Mesendoderm (in vitro differentiated cells): ENCODE data around the gene CDC7.

Experiments used
- DNase-seq: peaks from one replicate; pipeline ENCODE4 v3.0.0; 2013
- H2AK5ac ChIP-seq: 2 replicates; pipeline ENCODE4 v1.6.1; 2013; ENCODE audit warnings: low read length, inconsistent platforms
- H2BK120ac ChIP-seq: 2 replicates; pipeline ENCODE4 v1.6.1; 2013; ENCODE audit warnings: low read depth, mild to moderate bottlenecking, low read length, moderate library complexity, mixed read lengths
- H2BK15ac ChIP-seq: replicated peaks from 2 replicates; pipeline ENCODE4 v1.6.1; 2013; ENCODE audit warnings: low read depth, mild to moderate bottlenecking, moderate library complexity
- H2BK5ac ChIP-seq: 2 replicates; pipeline ENCODE4 v1.6.1; 2013; ENCODE audit warnings: low read length, inconsistent platforms
- H3K18ac ChIP-seq: 2 replicates; pipeline ENCODE4 v1.6.1; 2013; ENCODE audit warnings: mild to moderate bottlenecking, low read length, mixed read lengths
- H3K23ac ChIP-seq: one replicate; pipeline ENCODE4 v1.6.1; 2013; ENCODE audit warnings: low read length
- H3K27ac ChIP-seq: 2 replicates; pipeline ENCODE4 v1.5.1; 2013; ENCODE audit warnings: low read depth, mild to moderate bottlenecking, inconsistent platforms, low read length, moderate library complexity
- H3K27me3 ChIP-seq: 2 replicates; pipeline ENCODE4 v1.6.1; 2013; ENCODE audit warnings: low read length, control low read depth, mild to moderate bottlenecking, inconsistent platforms; ENCODE audit not compliant: insufficient read depth, poor library complexity
- H3K36me3 ChIP-seq: 2 replicates; pipeline ENCODE4 v1.6.1; 2013; ENCODE audit warnings: low read length, inconsistent platforms; ENCODE audit not compliant: control insufficient read depth, insufficient read depth
- H3K4ac ChIP-seq: one replicate; pipeline ENCODE4 v1.6.1; 2013; ENCODE audit warnings: low read depth, mild to moderate bottlenecking, low read length, moderate library complexity
- H3K4me1 ChIP-seq: 2 replicates; pipeline ENCODE4 v1.6.1; 2013; ENCODE audit warnings: low read depth, low read length, inconsistent platforms; ENCODE audit not compliant: control insufficient read depth
- H3K4me2 ChIP-seq: 2 replicates; pipeline ENCODE4 v1.6.1; 2013; ENCODE audit warnings: low read length
- H3K4me3 ChIP-seq: 2 replicates; pipeline ENCODE4 v1.5.1; 2013; ENCODE audit warnings: mild to moderate bottlenecking, low read length
- H3K56ac ChIP-seq: one replicate; pipeline ENCODE4 v1.6.1; 2013; ENCODE audit warnings: low read length
- H3K79me1 ChIP-seq: 2 replicates; pipeline ENCODE4 v1.6.1; 2013; ENCODE audit warnings: low read length, inconsistent platforms
- H3K79me2 ChIP-seq: 2 replicates; pipeline ENCODE4 v1.6.1; 2013; ENCODE audit warnings: mild to moderate bottlenecking, low read length; ENCODE audit not compliant: control insufficient read depth, insufficient read depth
- H3K9ac ChIP-seq: 2 replicates; pipeline ENCODE4 v1.6.1; 2013; ENCODE audit warnings: low read length, inconsistent platforms
- H4K5ac ChIP-seq: one replicate; pipeline ENCODE4 v1.6.1; 2013; ENCODE audit warnings: low read length
- H4K8ac ChIP-seq: one replicate; pipeline ENCODE4 v1.6.1; 2013; ENCODE audit warnings: low read depth, mild to moderate bottlenecking, control low read depth, low read length, moderate library complexity
- WGBS: extraction: QIAGEN DNeasy Blood & Tissue Kit; methylation state at CpG from one replicate; pipeline ENCODE4 v1.1.7; 2013; ENCODE audit warnings: low lambda C conversion rate, missing lambda C conversion rate; ENCODE audit not compliant: insufficient coverage; ENCODE audit errors: extremely low coverage; 5-methylcytosine and 5-hydroxymethylcytosine counted together

CDC7 gene

DNA sequence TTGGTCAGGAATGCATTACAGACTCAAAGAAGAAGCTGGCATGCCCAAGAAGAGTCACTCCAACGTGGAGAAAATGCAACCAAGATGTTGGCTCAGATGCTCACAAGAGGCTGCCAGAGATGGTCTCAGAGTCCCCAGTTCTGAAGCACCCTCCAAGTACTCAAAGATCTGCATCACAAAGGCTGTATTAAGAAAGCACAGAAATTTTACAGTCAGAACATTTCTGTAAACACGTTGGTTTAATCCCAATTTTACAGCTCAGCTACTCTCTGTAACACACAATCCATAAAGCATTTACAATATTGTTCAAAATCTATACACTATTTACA is 69.4 kb downstream of the CDC7 start:
- Histone ChIP-seq H3K4me2 (no peak overlapping the region), H3K4me1 (no peaks in the 10 kb centered on the region), H3K56ac (no peak overlapping the region), H3K79me2 (no peaks in the 10 kb centered on the region), H3K79me1 (no peaks in the 10 kb centered on the region), H2BK15ac (no peak overlapping the region), H3K4me3 (no peak overlapping the region), H2BK120ac (no peak overlapping the region), H3K9ac (no peak overlapping the region), H2AK5ac (no peak overlapping the region), H3K23ac (no peak overlapping the region), H3K27me3 (no peaks in the 10 kb centered on the region), H3K4ac (no peak overlapping the region), H4K8ac (no peak overlapping the region), H2BK5ac (no peak overlapping the region), H3K36me3 (no peaks in the 10 kb centered on the region), H3K27ac (no peak overlapping the region), H3K18ac (no peak overlapping the region), H4K5ac (no peak overlapping the region)
- DNase-seq, result no peak
- no CpG with 5 or more reads among the region's 2 CpGs for WGBS

- H2AK5ac ChIP-seq, result no peak overlapping the region
- H3K23ac ChIP-seq, result no peak overlapping the region
- H2BK120ac ChIP-seq, result no peak overlapping the region
- H3K56ac ChIP-seq, result no peak overlapping the region
- no peak overlapping the region for H3K27ac ChIP-seq
- no peak overlapping the region for H3K9ac ChIP-seq
- no peaks in the 10 kb centered on the region for H3K79me2 ChIP-seq
- H3K27me3 ChIP-seq, result no peaks in the 10 kb centered on the region
- no peaks in the 10 kb centered on the region for H3K79me1 ChIP-seq
- WGBS, result no CpG with 5 or more reads among the region's 10 CpGs
- no peaks in the 10 kb centered on the region for H3K4me1 ChIP-seq
- H2BK15ac ChIP-seq, result no peak overlapping the region
- no peak overlapping the region for H3K4me2 ChIP-seq
- no peak for DNase-seq
- H3K4me3 ChIP-seq, result no peak overlapping the region
- H2BK5ac ChIP-seq, result no peak overlapping the region
- H3K18ac ChIP-seq, result no peak overlapping the region
- no peak overlapping the region for H4K8ac ChIP-seq
- no peaks in the 10 kb centered on the region for H3K36me3 ChIP-seq
- H3K4ac ChIP-seq, result no peak overlapping the region
- no peak overlapping the region for H4K5ac ChIP-seq
Observed at GRCh38 chr1:91572044-91572443, 71.4 kb downstream of the CDC7 start.
